Neuronal stem cell (in vitro differentiated cells): ENCODE data around the gene TPRKB. TPM values are rescaled to one million over a fixed set of nuclear protein-coding genes. Genes with fewer than 3 reads are reported as not detected.
A peak's percentile ranks its signal among the peaks of the same experiment; 100 is the strongest.
"Not testable (repeated sequence)": the region's sequence is repeated elsewhere in the genome, so short reads cannot be mapped to it uniquely, and the experiment has no call there.

Experiments
- DNase-seq: peaks from one replicate; pipeline ENCODE4 v3.0.0-alpha.2; 2013; ENCODE audit warnings: low spot score
- H2AFZ ChIP-seq: one replicate; pipeline ENCODE4 v1.6.1; 2013; ENCODE audit warnings: mild to moderate bottlenecking, low read length, inconsistent platforms
- H2AK5ac ChIP-seq: 2 replicates; pipeline ENCODE4 v1.6.1; 2013; ENCODE audit warnings: low read depth, mild to moderate bottlenecking, inconsistent platforms, low read length, moderate library complexity, mixed read lengths
- H2BK120ac ChIP-seq: 2 replicates; pipeline ENCODE4 v1.6.1; 2013; ENCODE audit warnings: low read depth, mild to moderate bottlenecking, inconsistent platforms, low read length, moderate library complexity, mixed read lengths
- H2BK12ac ChIP-seq: one replicate; pipeline ENCODE4 v1.6.1; 2013; ENCODE audit warnings: low read length, inconsistent platforms
- H2BK15ac ChIP-seq: 2 replicates; pipeline ENCODE4 v1.6.1; 2013; ENCODE audit warnings: mild to moderate bottlenecking, low read length, inconsistent platforms, mixed read lengths
- H2BK5ac ChIP-seq: one replicate; pipeline ENCODE4 v1.6.1; 2013; ENCODE audit warnings: inconsistent platforms, mild to moderate bottlenecking, low read length, moderate library complexity
- H3K14ac ChIP-seq: one replicate; pipeline ENCODE4 v1.6.1; 2013; ENCODE audit warnings: low read length, inconsistent platforms
- H3K18ac ChIP-seq: 2 replicates; pipeline ENCODE4 v1.6.1; 2013; ENCODE audit warnings: low read length, inconsistent platforms
- H3K23ac ChIP-seq: 2 replicates; pipeline ENCODE4 v1.6.1; 2013; ENCODE audit warnings: low read depth, mild to moderate bottlenecking, mixed read lengths, low read length, inconsistent platforms; ENCODE audit not compliant: poor library complexity
- H3K27ac ChIP-seq: replicated peaks from 3 replicates; pipeline ENCODE4 v1.5.1; 2013; ENCODE audit warnings: low read length, inconsistent platforms
- H3K27me3 ChIP-seq, 3 experiments: 2 replicates each; pipeline ENCODE4 v1.6.1; 2013; ENCODE audit warnings: low read length in 3 of 3, mild to moderate bottlenecking in 2 of 3, inconsistent platforms in 1 of 3, low read depth in 1 of 3, mixed read lengths in 1 of 3, moderate library complexity in 1 of 3; ENCODE audit not compliant: control insufficient read depth in 3 of 3, insufficient read depth in 3 of 3
- H3K36me3 ChIP-seq, 2 donors: replicated peaks in 1 of 2; 2 replicates each; pipeline ENCODE4 v1.6.1; 2013; ENCODE audit warnings: low read length in 2 of 2; ENCODE audit not compliant: control insufficient read depth in 2 of 2, insufficient read depth in 2 of 2
- H3K4ac ChIP-seq: 2 replicates; pipeline ENCODE4 v1.6.1; 2013; ENCODE audit warnings: inconsistent platforms, mild to moderate bottlenecking, low read length, moderate library complexity
- H3K4me1 ChIP-seq, 2 donors: 1 replicate in 1 of 2; 2 replicates in 1 of 2; pipeline ENCODE4 v1.6.1; 2013; ENCODE audit warnings: low read length in 2 of 2, low read depth in 1 of 2; ENCODE audit not compliant: control insufficient read depth in 2 of 2, insufficient read depth in 1 of 2
- H3K4me2 ChIP-seq: one replicate; pipeline ENCODE4 v1.6.1; 2013; ENCODE audit warnings: mild to moderate bottlenecking, low read length, inconsistent platforms; ENCODE audit not compliant: insufficient read depth, poor library complexity, severe bottlenecking
- H3K4me3 ChIP-seq, 2 donors: 2 replicates each; pipeline ENCODE4 v1.5.1; 2013; ENCODE audit warnings: low read length in 2 of 2, mild to moderate bottlenecking in 2 of 2, inconsistent platforms in 1 of 2, moderate library complexity in 1 of 2
- H3K79me1 ChIP-seq: one replicate; pipeline ENCODE4 v1.6.1; 2013; ENCODE audit warnings: low read depth, mild to moderate bottlenecking, inconsistent platforms, low read length, moderate library complexity
- H3K9ac ChIP-seq: one replicate; pipeline ENCODE4 v1.6.1; 2013; ENCODE audit warnings: mild to moderate bottlenecking, low read depth, low read length, inconsistent platforms; ENCODE audit not compliant: poor library complexity
- H3K9me3 ChIP-seq, 2 donors: replicated peaks in 1 of 2; 2 replicates each; pipeline versions ENCODE3 to v1.6.1; 2013; ENCODE audit warnings: low read length in 2 of 2, mild to moderate bottlenecking in 2 of 2, inconsistent platforms in 1 of 2, low read depth in 1 of 2, mixed read lengths in 1 of 2, moderate library complexity in 1 of 2; ENCODE audit not compliant: control insufficient read depth in 2 of 2, insufficient read depth in 1 of 2
- H4K8ac ChIP-seq: one replicate; pipeline ENCODE4 v1.6.1; 2013; ENCODE audit warnings: low read depth, mild to moderate bottlenecking, inconsistent platforms, low read length, moderate library complexity
- H4K91ac ChIP-seq: one replicate; pipeline ENCODE4 v1.6.1; 2013; ENCODE audit warnings: low read length, low read depth, mild to moderate bottlenecking, inconsistent platforms; ENCODE audit not compliant: poor library complexity
- WGBS, 2 donors: extraction: QIAGEN DNeasy Blood & Tissue Kit; methylation state at CpG; one replicate each; pipeline ENCODE4 v1.1.7; 2013; ENCODE audit warnings: missing lambda C conversion rate in 2 of 2, mixed read lengths in 1 of 2; ENCODE audit not compliant: insufficient read length in 2 of 2, insufficient replicate concordance in 1 of 2; ENCODE audit errors: extremely low coverage in 2 of 2; 5-methylcytosine and 5-hydroxymethylcytosine counted together
- polyA plus RNA-seq, 2 experiments: library from polyadenylated mRNA; stranded (reverse); fragments of 200-250 nt; gene quantifications; one replicate each; pipeline ENCODE4 v1.2.3, GENCODE V29; 2013

TPRKB gene
- 78.4 TPM for polyA plus RNA-seq (2013, experiment 1 of 2)
- 82.1 TPM for polyA plus RNA-seq (2013, experiment 2 of 2)

DNA sequence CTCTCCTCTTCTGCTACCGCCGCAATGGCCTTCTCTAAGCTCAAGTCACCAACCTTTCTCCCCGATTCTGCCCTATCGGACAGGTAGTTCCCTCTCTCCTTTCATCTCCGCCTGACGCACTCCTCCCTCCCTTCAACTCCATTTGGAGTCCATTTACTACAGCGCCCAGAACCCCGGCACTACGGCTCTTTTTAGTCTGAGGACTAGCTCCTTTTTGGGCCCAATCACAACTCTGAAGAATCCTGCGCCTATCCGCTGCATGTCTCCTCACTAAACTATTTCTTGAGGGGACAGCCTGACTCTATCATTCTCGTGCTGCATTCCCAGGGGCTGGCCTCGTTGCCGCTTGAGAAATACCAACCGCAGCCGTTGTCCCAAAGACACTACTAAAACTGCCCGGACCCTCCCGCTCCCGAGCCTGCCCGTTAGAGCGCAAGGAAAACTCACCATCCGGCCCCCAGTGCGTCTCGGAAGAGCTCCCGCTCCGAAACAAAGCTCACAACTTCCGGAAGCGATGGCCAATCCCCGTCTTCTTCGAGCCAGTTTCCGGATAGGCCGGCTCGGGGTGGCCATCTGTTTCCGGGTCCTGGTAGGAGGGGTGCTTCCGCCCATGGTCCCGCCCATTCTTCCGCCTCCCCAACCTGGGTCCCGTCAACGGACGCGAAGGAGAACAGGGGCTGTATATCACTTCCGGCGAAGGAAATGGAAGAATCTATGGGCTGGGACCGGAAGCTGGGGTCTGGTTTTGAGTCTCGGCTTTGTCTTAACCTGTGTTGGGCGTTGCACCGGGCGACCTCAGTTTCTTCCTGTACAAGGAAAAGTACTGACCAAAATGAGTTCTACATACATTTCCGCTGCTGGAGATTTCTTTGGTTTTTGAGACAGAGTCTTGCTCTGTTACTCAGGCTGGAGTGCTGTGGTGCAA lies at the start of gene TPRKB:
Gene TPRKB (minus strand): TSS at position 491 of the 925 bp plus-strand sequence. CDS start 2,776 bp downstream, outside the sequence.
- Histone ChIP-seq H2BK5ac (no peak within 1 kb of the TSS), H3K23ac (no peak within 1 kb of the TSS), H3K4ac (no peak within 1 kb of the TSS), H2BK12ac (no peak within 1 kb of the TSS), H3K4me3 (peak within 1 kb of the TSS; percentile 69 to 86), H2BK15ac (no peak within 1 kb of the TSS), H3K9ac (peak within 1 kb of the TSS; percentile 87), H2AFZ (peak within 1 kb of the TSS; percentile 96), H3K36me3 (peaks cover 8 to 22% of the 10 kb centered on the region in 2 donors), H3K4me2 (peak within 1 kb of the TSS; percentile 74), H3K14ac (no peak within 1 kb of the TSS), H3K4me1 (peaks cover 0 to 1% of the 10 kb centered on the region in 2 donors), H4K8ac (no peak within 1 kb of the TSS), H4K91ac (no peak within 1 kb of the TSS), H3K18ac (peak within 1 kb of the TSS; percentile 81), H3K9me3 (peaks cover 3 to 6% of the 10 kb centered on the region in 2 donors), H3K27me3 (peaks cover 0 to 15% (median 0%) of the 10 kb centered on the region in 3 experiments), H3K79me1 (no peaks in the 10 kb centered on the region), H2BK120ac (no peak within 1 kb of the TSS), H2AK5ac (no peak within 1 kb of the TSS), H3K27ac (peak within 1 kb of the TSS; percentile 23)
- WGBS, 2 donors, result no CpG with 5 or more reads among the region's 49 CpGs
- DNase-seq, result peak; percentile 74

DNA sequence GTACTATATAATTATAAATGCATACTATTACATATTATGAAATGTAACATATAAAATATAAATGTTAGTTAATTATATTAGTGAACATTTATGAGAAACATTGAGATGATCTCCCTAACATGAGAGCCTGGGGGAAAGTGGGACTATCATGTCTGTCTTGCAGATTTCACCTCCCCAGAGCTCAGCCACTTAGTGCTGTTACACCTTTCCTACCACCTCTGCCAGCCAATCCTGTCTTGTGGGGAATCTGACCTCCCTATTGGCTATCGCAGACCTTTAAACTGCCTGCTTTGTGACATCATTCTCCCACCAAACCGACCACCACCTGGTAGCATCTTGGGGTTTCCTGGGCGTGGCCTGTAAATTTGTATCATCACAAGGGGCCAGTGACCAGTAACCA lies 46.7 kb upstream of the TPRKB start, which contains the start of gene C2orf78:
Gene C2orf78 (plus strand): TSS at position 301 of the 400 bp plus-strand sequence. CDS start 127 bp downstream, outside the sequence.
- H3K23ac ChIP-seq, H2BK5ac ChIP-seq, H2AK5ac ChIP-seq, DNase-seq, H3K9ac ChIP-seq, H3K27ac ChIP-seq, H3K4me1 ChIP-seq, H2BK15ac ChIP-seq, H3K36me3 ChIP-seq, H3K4ac ChIP-seq, H3K27me3 ChIP-seq, H3K18ac ChIP-seq, H3K79me1 ChIP-seq, H3K4me2 ChIP-seq, H2BK12ac ChIP-seq, H3K4me3 ChIP-seq, H4K8ac ChIP-seq, H3K9me3 ChIP-seq, H2BK120ac ChIP-seq, H4K91ac ChIP-seq, H3K14ac ChIP-seq: not testable (repeated sequence)
- peak within 1 kb of the TSS; percentile 64 for H2AFZ ChIP-seq
- no CpG with 5 or more reads among the region's 3 CpGs for WGBS, 2 donors

DNA sequence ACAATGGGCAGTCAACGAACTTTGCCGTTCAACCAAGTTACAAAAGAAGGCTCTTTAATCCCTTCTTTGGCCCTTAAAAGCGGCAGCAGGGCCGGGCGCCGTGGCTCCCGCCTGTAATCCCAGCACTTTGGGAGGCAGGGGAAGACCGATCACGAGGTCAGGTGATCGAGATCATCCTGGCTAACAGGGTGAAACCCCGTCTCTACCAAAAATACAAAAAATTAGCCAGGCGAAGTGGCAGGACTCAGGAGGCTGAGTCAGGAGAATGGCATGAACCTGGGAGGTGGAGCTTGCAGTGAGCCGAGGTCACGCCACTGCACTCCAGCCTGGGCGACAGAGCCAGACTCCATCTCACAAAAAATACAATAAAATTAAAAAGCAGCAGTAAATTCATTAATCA lies 46.3 kb upstream of the TPRKB start:
- not testable (repeated sequence) for H2AK5ac ChIP-seq, H3K23ac ChIP-seq, H3K27ac ChIP-seq, H3K9me3 ChIP-seq, H3K4me1 ChIP-seq, H3K4me3 ChIP-seq, H3K79me1 ChIP-seq, H3K4ac ChIP-seq, H2BK12ac ChIP-seq, H3K36me3 ChIP-seq, H3K27me3 ChIP-seq, H4K8ac ChIP-seq, H3K9ac ChIP-seq, H3K14ac ChIP-seq, H3K18ac ChIP-seq, H2BK5ac ChIP-seq, H2BK15ac ChIP-seq, H3K4me2 ChIP-seq, H4K91ac ChIP-seq, DNase-seq, H2BK120ac ChIP-seq
- H2AFZ ChIP-seq, result peak overlapping the region; percentile 64
- WGBS, 2 donors, result no CpG with 5 or more reads among the region's 15 CpGs

- H3K4me2 ChIP-seq, result no peak overlapping the region
- H3K36me3 ChIP-seq, result peaks cover 4 to 25% of the 10 kb centered on the region in 2 donors
- no peak overlapping the region for H2BK120ac ChIP-seq
- DNase-seq, result no peak
- no peak overlapping the region for H2BK5ac ChIP-seq
- H3K4me3 ChIP-seq, result peak overlapping the region in 1 of 2 donors; percentile 70
- H2AFZ ChIP-seq, result peak overlapping the region; percentile 95
- no peak overlapping the region for H3K9ac ChIP-seq
- H3K23ac ChIP-seq, result peak overlapping the region; percentile 87
- H2BK15ac ChIP-seq, result no peak overlapping the region
- H3K27ac ChIP-seq, result no peak overlapping the region
- H3K4me1 ChIP-seq, result peaks cover 0 to 1% of the 10 kb centered on the region in 2 donors
- H3K79me1 ChIP-seq, result no peaks in the 10 kb centered on the region
- H3K14ac ChIP-seq, result no peak overlapping the region
- no CpG with 5 or more reads among the region's 7 CpGs for WGBS, 2 donors
- H2AK5ac ChIP-seq, result no peak overlapping the region
- no peak overlapping the region for H3K4ac ChIP-seq
- peaks cover 0 to 3% (median 0%) of the 10 kb centered on the region in 3 experiments for H3K27me3 ChIP-seq
- no peak overlapping the region for H4K8ac ChIP-seq
- H3K18ac ChIP-seq, result no peak overlapping the region
- no peak overlapping the region for H4K91ac ChIP-seq
- no peaks in the 10 kb centered on the region for H3K9me3 ChIP-seq
- H2BK12ac ChIP-seq, result no peak overlapping the region
These were observed 43.1 kb upstream of the TPRKB start for GRCh38 chr2:73780237-73780582.
